ENCODE results near the gene SEC11C. TPM values are rescaled to one million over a fixed set of nuclear protein-coding genes. Genes with fewer than 3 reads are reported as not detected.
A peak's percentile ranks its signal among the peaks of the same experiment; 100 is the strongest.
"Not testable (repeated sequence)": the region's sequence is repeated elsewhere in the genome, so short reads cannot be mapped to it uniquely, and the experiment has no call there.

The SEC11C gene
- total and polyA plus RNA-seq, 8 donors: 64.4 to 104 (median 94.0) TPM

DNA sequence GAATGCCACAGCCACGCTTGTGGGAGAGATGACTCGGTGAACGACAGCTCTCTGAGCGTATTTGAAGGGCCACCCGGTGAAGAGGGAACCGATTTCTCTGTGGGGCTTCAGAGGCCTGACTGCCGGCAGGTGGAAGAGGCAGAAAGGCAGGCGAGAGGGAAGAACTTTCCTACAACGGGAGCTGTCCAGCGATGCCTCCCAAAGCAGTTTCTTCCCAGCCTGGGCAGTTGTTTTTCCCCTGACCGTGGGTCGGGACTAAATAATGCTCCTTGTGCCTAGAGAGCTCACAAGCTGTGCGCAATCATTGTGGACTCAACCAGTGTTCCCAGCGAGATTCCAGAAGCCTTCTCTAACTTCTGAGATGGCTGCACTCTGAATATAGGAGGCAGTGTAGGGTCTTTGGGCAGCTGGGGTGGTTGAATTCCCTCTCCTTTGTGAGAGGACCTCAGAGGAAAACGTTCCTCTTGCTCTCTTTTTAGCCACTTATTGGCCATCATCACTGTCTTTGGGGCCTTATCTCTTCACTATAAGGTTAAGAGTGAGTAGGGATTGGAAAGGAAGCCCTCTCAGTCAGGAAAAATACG is 710 bp downstream of the SEC11C start:
- ATAC-seq (peak; percentile 54), DNase-seq (peak in 1 of 4 donors; percentile 35)
- TF ChIP-seq CTCF (IDR thresholded peaks at IDR 0.05): no peak

DNA sequence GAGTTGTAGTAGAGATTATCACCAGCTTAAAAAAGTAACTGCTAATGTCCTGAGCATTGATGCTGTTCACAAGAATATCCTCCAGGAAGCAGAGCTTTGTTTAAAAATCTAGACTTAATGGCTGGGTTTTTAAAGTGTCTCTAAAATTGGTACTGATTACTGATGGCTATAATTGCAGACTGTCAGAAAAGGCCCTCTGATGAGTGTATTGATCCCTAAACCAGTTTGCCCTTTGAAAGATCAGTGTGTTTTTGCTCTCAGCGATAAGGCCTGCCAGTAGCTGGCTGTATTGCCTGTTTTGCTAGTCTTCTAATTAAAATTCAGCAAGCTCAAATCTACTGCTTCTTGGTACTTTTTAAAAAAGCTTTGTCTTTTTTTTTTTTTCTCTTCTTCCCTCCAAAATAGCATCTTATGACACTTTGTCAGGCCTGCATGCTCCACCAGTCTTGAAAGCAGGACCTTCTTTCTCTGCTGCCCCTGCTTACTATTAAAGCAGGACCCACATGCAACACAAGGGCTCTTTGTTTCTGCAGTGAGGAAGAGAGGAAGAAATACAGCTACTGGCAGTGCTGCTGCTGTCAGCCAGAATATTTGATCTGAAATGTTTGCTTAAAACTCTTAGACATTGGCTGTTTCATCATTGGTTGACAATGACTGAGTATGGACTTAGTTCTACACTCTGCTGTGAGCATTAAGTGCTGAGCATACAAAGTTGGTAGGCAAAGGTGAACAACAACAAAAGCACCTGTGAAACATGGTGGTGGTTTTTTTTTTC is 1.8 kb downstream of the SEC11C start:
- ATAC-seq (peak; percentile 7), DNase-seq (peak in 1 of 4 donors; percentile 35)
- peaks cover 0 to 2% of the 10 kb centered on the region in 2 donors for H3K27me3 ChIP-seq
- no peak for TF ChIP-seq CTCF (IDR thresholded peaks at IDR 0.05)
- no peaks in the 10 kb centered on the region for H3K36me3 ChIP-seq
- H3K4me1 ChIP-seq: peaks cover 14 to 16% of the 10 kb centered on the region in 2 donors
- no peak overlapping the region for H3K4me3 ChIP-seq
- intact Hi-C loops (cut with DNase I): no loop called here
- H3K27ac ChIP-seq: no peak overlapping the region
- H3K9me3 ChIP-seq: no peaks in the 10 kb centered on the region

More for the DNA sequence above, 710 bp downstream of the SEC11C start:
- peaks cover 14 to 16% of the 10 kb centered on the region in 2 donors for H3K4me1 ChIP-seq
- H3K4me3 ChIP-seq: peak overlapping the region; percentile 84 to 96
- intact Hi-C loops (cut with DNase I): no loop called here
- no peaks in the 10 kb centered on the region for H3K9me3 ChIP-seq
- H3K36me3 ChIP-seq: no peaks in the 10 kb centered on the region
- peak overlapping the region; percentile 75 to 85 for H3K27ac ChIP-seq
- peaks cover 0 to 12% of the 10 kb centered on the region in 2 donors for H3K27me3 ChIP-seq

GRCh38 chr18:59142274-59142673 is 2.6 kb downstream of the SEC11C start:
- TF ChIP-seq CTCF (IDR thresholded peaks at IDR 0.05): no peak
- Histone ChIP-seq H3K27me3 (no peaks in the 10 kb centered on the region), H3K27ac (no peak overlapping the region), H3K9me3 (no peaks in the 10 kb centered on the region), H3K4me1 (peaks cover 14 to 16% of the 10 kb centered on the region in 2 donors), H3K36me3 (no peaks in the 10 kb centered on the region), H3K4me3 (no peak overlapping the region)
- intact Hi-C loops (cut with DNase I): no loop called here
- no peak for DNase-seq
- ATAC-seq: no peak

DNA sequence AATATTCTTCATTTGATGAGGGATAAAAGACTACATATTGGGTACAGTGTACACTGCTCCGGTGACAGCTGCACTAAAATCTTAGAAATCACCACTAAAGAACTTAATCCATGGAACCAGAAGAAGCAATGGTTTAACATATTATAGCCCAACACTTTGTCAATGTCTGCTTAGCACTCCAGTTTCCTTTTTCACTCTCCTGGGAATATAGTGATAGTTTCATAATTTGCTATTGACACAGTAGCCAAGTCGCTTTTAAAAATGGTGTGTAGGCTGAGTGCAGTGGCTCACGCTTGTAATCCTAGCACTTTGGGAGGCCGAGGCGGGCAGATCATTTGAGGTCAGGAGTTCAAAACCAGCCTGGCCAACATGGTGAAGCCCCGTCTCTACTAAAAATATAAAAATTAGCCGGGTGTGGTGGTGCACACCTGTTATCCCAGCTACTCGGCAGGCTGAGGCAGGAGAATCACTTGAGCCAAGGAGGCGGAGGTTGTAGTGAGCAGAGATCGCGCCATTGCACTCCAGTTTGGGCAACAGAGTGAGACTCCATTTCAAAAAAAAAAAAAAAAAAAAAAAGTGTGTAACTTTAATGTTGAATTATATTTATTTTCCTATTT is 3.2 kb downstream of the SEC11C start:
- intact Hi-C loops (cut with DNase I); H3K9me3 ChIP-seq; H3K4me3 ChIP-seq; H3K27me3 ChIP-seq; H3K27ac ChIP-seq; H3K36me3 ChIP-seq; DNase-seq; ATAC-seq: not testable (repeated sequence)
- H3K4me1 ChIP-seq: peaks cover 14 to 16% of the 10 kb centered on the region in 2 donors

GRCh38 chr18:59143441-59143840 is 3.8 kb downstream of the SEC11C start:
- intact Hi-C loops (cut with DNase I): no loop called here
- H3K4me3 ChIP-seq: no peak overlapping the region
- H3K4me1 ChIP-seq: peaks cover 14 to 16% of the 10 kb centered on the region in 2 donors
- ATAC-seq (no peak), DNase-seq (no peak)
- H3K9me3 ChIP-seq: no peaks in the 10 kb centered on the region
- H3K36me3 ChIP-seq: no peaks in the 10 kb centered on the region
- no peak overlapping the region for H3K27ac ChIP-seq
- no peak for TF ChIP-seq CTCF (IDR thresholded peaks at IDR 0.05)
- H3K27me3 ChIP-seq: no peaks in the 10 kb centered on the region
